ENCODE results near the gene RASA3.
"Not testable (repeated sequence)": the region's sequence is repeated elsewhere in the genome, so short reads cannot be mapped to it uniquely, and the experiment has no call there.

RASA3 gene

DNA sequence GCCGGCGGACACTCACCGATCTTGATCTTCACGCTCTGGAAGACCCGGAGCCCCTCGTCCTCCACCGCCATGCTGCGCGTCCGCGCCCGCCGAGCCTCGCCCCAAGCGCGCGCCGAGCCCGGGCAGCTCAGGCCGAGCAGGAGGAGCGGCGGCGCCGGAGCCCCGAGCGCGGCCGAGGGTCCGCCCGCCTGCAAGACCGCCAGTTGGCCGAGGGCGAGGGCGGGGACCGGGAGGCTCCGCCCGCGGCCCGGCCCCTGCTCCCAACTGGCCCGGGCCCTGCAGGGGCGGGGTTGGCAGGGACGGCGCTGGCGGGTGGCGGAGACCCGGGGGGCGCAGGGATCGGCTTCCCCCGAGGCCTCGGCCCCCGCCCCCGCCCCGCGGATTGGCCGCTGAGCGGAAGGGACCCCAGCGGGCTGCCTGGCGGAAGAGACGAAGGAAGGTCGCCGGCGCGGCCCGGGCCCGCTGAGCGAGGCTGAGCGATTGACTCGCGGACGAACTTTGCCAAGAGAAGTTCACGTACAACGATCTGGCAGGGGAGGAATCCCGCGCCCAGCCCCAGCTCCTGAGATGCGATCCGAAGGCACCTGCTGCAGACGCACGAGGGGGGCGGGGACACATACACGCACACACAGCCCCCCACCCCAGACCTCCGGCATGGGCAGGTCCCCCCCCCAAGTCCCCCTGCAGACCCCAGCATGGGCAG is at the start of gene RASA3:
RASA3 (minus strand) TSS at position 205 of the 703 bp plus-strand sequence; CDS start at position 71, 134 bp downstream.
- DNase-seq, result peak; percentile 82

DNA sequence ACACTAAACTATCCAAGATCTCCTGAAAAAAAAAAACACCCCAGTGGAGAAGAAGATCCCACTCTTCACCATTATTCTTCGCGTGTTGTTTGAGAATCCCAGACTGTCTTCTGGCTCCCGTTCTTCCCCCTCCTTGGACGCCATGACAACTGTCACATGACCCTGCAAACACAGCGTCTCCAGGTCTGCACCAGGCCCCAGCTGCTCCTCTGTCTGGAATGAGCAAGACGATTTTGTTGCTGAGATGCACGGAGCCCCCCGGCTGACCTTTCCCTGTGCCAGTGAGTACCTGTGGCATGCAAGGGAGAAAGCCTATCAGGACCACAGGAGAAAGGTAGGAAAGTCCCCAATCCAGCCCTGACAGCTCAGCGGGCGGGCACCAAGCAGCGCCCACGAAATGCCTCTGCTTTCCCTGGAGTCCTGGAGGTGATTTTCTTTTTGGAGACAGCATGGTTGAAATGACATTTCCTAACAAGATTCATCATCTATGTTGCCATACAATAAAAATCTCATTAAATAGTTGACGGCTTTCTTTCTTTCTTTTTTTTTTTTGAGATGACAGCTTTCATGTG is 46.8 kb upstream of the RASA3 start, which contains the start of gene CFAP97D2:
CFAP97D2 (plus strand) TSS at position 171 of the 572 bp plus-strand sequence; CDS start at position 245, 74 bp downstream.
- no peak for DNase-seq

DNA sequence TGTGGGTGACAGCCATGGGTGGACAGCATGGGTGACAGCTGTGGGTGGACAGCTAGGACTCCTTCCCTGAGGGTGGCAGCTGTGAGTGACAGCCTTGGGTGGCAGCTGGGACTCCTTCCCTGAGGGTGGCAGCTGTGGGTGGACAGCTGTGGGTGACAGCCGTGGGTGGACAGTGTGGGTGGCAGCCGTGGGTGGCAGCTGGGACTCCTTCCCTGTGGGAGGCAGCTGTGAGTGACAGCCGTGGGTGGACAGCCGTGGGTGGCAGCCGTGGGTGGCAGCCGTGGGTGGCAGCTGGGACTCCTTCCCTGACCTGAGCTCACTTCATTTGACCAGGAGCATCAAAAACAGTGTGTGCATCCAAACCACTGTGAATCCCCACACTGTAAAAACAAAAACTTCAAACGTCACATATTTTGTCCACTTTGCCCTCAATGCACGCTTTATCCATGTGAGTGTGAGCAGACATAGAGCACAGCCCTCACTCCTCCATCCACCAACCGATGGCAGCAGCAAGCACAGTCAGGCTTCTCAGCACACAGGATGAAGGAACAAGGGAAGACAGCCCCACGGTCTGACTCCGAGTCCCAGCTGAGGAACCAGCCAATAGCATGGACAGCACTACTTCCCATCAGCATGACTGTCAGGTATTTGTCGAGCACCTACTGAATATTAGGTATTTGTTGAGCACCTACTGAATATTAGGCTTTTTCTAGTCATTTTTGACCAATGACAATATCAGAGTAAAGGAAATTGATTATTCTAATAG is 45.0 kb upstream of the RASA3 start:
- no peak for DNase-seq

DNA sequence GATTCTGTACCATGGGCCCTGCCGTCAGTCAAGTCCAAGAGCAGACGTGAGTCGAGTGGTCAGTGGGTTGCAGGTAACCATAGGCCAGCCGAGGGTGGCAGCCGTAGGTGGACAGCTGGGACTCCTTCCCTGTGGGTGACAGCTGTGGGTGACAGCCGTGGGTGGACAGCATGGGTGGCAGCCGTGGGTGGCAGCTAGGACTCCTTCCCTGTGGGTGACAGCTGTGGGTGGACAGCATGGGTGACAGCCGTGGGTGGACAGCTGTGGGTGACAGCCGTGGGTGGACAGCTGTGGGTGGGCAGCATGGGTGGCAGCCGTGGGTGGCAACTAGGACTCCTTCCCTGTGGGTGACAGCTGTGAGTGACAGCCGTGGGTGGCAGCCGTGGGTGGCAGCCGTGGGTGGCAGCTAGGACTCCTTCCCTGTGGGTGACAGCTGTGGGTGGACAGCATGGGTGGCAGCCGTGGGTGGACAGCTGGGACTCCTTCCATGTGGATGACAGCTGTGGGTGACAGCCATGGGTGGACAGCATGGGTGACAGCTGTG is 44.0 kb upstream of the RASA3 start:
- not testable (repeated sequence) for DNase-seq

GRCh38 chr13:114174529-114174961 is 42.1 kb upstream of the RASA3 start:
- DNase-seq, result no peak

- DNase-seq, result no peak
Measured at GRCh38 chr13:114173745-114174144, 41.3 kb upstream of the RASA3 start.

DNA sequence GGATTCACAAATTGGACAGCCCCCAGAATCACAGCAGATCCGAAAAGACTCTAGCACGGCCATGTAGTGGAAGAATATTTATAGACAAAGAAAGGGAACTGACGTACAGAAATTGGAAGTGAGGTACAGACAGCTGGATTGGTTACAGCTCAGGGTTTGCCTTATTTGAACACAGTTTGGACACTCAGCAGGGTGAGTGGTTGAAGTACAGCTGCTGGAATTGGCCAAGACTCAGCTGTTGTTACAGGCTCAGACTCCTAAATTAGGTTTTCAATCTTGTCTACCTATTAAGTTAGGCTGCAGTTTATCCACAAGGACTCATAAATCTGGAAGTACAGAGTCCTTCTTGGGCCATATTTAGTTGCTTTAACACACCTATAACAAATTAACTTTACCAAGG is 40.8 kb upstream of the RASA3 start:
- no peak for DNase-seq

GRCh38 chr13:114167885-114168284 is 35.5 kb upstream of the RASA3 start:
- no peak for DNase-seq

DNA sequence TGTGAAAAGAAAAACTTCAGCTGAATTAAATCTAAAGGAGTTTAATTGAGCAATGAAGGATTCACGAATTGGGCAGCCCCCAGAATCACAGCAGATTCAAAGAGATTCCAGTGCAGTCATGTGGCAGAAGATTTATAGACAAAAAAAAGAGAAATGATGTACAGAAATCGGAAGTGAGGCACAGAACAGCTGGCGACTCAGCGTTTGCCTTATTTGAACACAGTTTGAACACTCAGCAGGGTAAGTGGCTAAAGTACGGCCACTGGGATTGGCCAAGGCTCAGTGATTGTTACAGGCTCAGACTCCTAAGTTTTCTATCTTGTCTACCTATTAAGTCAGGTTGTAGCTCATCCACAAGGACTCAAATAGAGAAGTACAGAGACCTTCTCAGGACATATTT is 35.0 kb upstream of the RASA3 start:
- DNase-seq, result peak; percentile 12

- DNase-seq, result no peak
Measured at GRCh38 chr13:114166381-114167131, 34.1 kb upstream of the RASA3 start.

- no peak for DNase-seq
Measured at GRCh38 chr13:114164681-114165429, 32.4 kb upstream of the RASA3 start.

DNA sequence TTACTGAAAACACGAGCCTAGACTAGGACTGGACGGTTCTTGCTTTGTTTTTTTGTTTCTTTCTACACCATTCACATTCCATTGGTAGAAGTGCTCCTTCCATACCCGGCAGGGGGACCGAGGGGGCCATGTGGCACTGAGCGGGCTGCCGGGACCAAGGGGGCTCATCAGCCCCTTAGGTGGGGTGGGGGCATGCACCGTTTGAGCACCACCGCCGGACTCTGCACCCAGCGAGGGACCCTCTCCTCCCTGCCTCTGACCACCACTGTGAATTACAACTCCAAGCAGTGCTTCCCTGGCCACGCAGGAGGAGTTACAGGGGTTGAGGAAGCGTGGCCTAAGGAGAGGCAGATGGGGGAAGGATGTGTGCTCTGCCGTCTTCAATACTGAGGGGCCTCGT is 31.6 kb upstream of the RASA3 start:
- DNase-seq, result no peak

- DNase-seq, result no peak
Measured at GRCh38 chr13:114162533-114162922, 30.1 kb upstream of the RASA3 start.

DNA sequence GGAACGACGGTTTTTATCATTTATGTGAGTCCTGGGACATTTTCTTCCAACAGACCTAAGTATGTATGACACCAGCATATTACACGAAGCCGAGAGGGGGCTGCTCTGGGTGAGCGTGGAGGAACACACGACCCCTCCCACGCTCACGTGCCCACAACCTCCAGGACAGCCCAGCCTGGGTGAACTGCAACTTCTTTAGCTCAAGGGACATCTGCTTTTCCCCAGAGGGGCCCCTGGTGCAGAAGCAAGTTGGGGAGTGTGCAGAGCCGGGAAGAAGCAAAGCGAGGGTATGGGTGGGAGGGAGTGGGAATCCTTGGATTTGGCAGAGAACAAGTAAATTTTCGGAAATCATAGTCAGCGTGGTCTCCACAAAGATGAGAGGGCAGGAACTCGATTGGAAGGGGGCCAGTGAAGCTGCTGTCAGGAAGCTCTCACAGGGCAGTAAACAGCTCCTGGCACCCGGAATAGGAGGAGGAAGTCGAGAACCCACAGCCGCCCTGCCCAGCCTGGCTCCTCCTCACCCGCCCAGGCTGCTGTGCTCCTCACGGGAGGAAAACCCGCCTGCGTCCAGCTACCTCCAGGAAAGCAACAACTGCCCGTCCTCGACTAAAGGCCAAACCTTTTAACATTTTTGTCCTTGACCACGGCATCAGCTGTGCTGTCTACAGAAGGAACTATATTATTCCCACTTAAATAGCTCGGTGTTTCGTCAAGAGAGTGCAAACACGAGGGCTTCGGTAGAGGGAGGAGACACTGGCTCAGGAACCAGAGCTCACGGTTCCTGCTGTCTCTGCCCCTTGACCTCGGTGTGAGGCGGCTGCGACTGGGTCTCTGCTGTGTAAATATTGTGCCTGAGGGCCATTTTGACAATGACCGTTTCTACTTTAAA is 29.5 kb upstream of the RASA3 start:
- DNase-seq, result peak; percentile 11

DNA sequence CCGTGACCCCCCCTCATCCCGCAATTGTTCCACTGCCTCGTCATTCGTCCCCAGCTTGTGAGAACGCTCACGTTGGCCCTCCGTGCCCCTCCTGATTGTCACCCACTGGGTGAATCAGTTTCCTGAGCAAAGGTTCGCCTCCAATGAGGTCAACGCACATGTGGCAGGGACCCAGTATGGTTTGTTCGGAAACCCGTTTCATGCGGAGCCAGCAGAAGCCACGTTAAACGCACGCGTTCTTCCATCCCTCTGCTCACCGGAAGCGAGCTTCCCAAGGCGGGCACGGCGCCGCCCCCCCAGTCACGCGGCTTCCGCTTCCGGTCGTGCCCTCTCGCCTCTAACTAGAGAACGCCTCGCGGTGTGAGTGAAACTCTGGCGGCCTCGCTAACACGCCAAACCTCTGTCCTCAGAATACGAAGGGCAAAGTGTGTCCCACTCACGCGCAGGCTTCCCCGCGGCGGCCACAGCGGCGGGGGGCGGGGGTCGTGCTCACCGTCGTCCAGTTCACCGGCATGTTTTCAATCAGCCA is 28.7 kb upstream of the RASA3 start:
- DNase-seq, result no peak

DNA sequence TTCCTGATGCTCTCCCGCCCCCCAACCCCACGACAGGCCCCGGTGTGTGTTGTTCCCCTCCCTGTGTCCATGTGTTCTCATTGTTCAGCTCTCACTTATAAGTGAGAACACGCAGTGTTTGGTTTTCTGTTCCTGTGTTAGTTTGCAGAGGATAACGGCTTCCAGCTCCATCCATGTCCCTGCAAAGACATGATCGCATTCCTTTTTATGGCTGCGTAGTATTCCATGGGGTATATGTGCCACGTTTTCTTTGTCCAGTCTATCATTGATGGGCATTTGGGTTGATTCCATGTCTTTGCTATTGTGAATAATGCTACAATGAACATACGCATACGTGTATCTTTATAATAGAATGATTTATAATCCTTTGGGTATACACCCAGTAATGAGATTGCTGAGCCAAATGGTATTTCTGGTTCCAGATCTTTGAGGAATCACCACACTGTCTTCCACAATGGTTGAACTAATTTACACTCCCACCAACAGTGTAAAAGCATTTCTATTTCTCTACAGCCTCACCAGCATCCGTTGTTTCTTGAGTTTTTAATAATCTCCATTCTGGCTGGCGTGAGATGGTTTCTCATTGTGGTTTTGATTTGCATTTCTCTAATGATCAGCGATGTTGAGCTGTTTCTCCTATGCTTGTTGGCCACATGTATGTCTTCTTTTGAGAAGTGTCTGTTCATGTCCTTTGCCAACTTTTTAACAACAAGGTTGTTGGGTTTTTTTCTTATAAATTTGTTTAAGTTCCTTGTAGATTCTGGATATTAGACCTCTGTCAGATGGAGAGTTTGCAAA is 26.6 kb upstream of the RASA3 start:
- not testable (repeated sequence) for DNase-seq

GRCh38 chr13:114157869-114158495 is 25.6 kb upstream of the RASA3 start:
- no peak for DNase-seq

- DNase-seq, result peak; percentile 16
Measured at GRCh38 chr13:114155926-114156883, 23.8 kb upstream of the RASA3 start.
